CD4-positive, alpha-beta T cell treated with Interleukin-17A for 4 hours (primary cell): Measurements from ENCODE around the gene DLST.

Experiments used
- DNase-seq: peaks from one replicate; pipeline ENCODE4 v3.0.0-alpha.2; 2020; ENCODE audit warnings: mixed read lengths

Gene DLST

GRCh38 chr14:74860899-74861733, 20.6 kb upstream of the DLST start:
- DNase-seq: peak; percentile 97

GRCh38 chr14:74861734-74862090, 20.0 kb upstream of the DLST start:
- no peak for DNase-seq

GRCh38 chr14:74863274-74863673, 18.4 kb upstream of the DLST start:
- no peak for DNase-seq

- no peak for DNase-seq
These were observed 17.5 kb upstream of the DLST start for GRCh38 chr14:74864198-74864597.

GRCh38 chr14:74865156-74865555, 16.6 kb upstream of the DLST start:
- DNase-seq: no peak

- DNase-seq: no peak
These were observed 14.9 kb upstream of the DLST start for GRCh38 chr14:74866708-74867389.

GRCh38 chr14:74867673-74868072, 14.0 kb upstream of the DLST start:
- peak; percentile 64 for DNase-seq

GRCh38 chr14:74868739-74869138, 13.0 kb upstream of the DLST start:
- no peak for DNase-seq

GRCh38 chr14:74871819-74872218, 9.9 kb upstream of the DLST start:
- no peak for DNase-seq

- DNase-seq: no peak
These were observed 6.5 kb upstream of the DLST start for GRCh38 chr14:74875204-74875603.

- peak; percentile 49 for DNase-seq
These were observed 5.5 kb upstream of the DLST start, which contains the start of gene PROX2 for GRCh38 chr14:74875941-74876913. Gene PROX2, minus strand, starts transcription at chr14:74876145. Its CDS starts 12,311 bp downstream, at chr14:74863834.

- no peak for DNase-seq
These were observed 2.1 kb upstream of the DLST start for GRCh38 chr14:74879427-74880182.

GRCh38 chr14:74882103-74882920, 596 bp downstream of the DLST start:
- peak; percentile 68 for DNase-seq

- no peak for DNase-seq
These were observed 4.3 kb downstream of the DLST start for GRCh38 chr14:74886001-74886400.

GRCh38 chr14:74888164-74889158, 6.7 kb downstream of the DLST start:
- no peak for DNase-seq

- no peak for DNase-seq
These were observed 8.5 kb downstream of the DLST start for GRCh38 chr14:74890262-74890661.

- no peak for DNase-seq
These were observed 10.2 kb downstream of the DLST start for GRCh38 chr14:74891870-74892269.

- DNase-seq: no peak
These were observed 11.0 kb downstream of the DLST start for GRCh38 chr14:74892745-74893144.

- DNase-seq: no peak
These were observed 11.9 kb downstream of the DLST start for GRCh38 chr14:74893614-74894091.

- no peak for DNase-seq
These were observed 14.7 kb downstream of the DLST start for GRCh38 chr14:74896400-74896799.
